Omental fat pad (tissue), 4 donors: ENCODE measurements around the gene STK40. TPM values are rescaled to one million over a fixed set of nuclear protein-coding genes. Genes with fewer than 3 reads are reported as not detected.

ENCODE experiments used
- ATAC-seq: fragments of 150-250 bp; one replicate; pipeline ENCODE4 v1.9.1; 2016; ENCODE audit warnings: mild to moderate bottlenecking, moderate library complexity; ENCODE audit not compliant: low FRiP score
- DNase-seq: peaks from one replicate; pipeline ENCODE4 v3.0.0-alpha.2; 2019; ENCODE audit warnings: low spot score
- total RNA-seq, 4 donors: library from RNA; depleted of rRNA; stranded (reverse); fragments of >200 nt; gene quantifications; one replicate each; pipeline ENCODE4 v1.1.0, GENCODE V29; 2016
- TF ChIP-seq, protein P1 (sequence below), 3 donors: fragments of 450-650 bp; IDR thresholded peaks; one replicate each; pipeline ENCODE4 v1.5.1; 2016 to 2017; ENCODE audit warnings: antibody characterized with exemption in 3 of 3, mild to moderate bottlenecking in 3 of 3, moderate library complexity in 2 of 3

Gene STK40, protein sequence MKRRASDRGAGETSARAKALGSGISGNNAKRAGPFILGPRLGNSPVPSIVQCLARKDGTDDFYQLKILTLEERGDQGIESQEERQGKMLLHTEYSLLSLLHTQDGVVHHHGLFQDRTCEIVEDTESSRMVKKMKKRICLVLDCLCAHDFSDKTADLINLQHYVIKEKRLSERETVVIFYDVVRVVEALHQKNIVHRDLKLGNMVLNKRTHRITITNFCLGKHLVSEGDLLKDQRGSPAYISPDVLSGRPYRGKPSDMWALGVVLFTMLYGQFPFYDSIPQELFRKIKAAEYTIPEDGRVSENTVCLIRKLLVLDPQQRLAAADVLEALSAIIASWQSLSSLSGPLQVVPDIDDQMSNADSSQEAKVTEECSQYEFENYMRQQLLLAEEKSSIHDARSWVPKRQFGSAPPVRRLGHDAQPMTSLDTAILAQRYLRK
- total RNA-seq = 10 to 100 TPM; 36.1 to 75.5 (median 47.3) TPM

- TF ChIP-seq, protein P1, sequence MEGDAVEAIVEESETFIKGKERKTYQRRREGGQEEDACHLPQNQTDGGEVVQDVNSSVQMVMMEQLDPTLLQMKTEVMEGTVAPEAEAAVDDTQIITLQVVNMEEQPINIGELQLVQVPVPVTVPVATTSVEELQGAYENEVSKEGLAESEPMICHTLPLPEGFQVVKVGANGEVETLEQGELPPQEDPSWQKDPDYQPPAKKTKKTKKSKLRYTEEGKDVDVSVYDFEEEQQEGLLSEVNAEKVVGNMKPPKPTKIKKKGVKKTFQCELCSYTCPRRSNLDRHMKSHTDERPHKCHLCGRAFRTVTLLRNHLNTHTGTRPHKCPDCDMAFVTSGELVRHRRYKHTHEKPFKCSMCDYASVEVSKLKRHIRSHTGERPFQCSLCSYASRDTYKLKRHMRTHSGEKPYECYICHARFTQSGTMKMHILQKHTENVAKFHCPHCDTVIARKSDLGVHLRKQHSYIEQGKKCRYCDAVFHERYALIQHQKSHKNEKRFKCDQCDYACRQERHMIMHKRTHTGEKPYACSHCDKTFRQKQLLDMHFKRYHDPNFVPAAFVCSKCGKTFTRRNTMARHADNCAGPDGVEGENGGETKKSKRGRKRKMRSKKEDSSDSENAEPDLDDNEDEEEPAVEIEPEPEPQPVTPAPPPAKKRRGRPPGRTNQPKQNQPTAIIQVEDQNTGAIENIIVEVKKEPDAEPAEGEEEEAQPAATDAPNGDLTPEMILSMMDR (IDR thresholded peaks at IDR 0.05) = no peak
- peak; percentile 84 for DNase-seq
- ATAC-seq = peak; percentile 81
Measured at GRCh38 chr1:36385410-36386264, at the start of gene STK40. Gene STK40 (minus strand): TSS chr1:36385924. CDS start chr1:36361332, 24,592 bp downstream.

GRCh38 chr1:36433102-36433501, 47.4 kb upstream of the STK40 start:
- ATAC-seq = no peak
- no peak for DNase-seq
- TF ChIP-seq, protein P1 (IDR thresholded peaks at IDR 0.05) = no peak

GRCh38 chr1:36432616-36433015, 46.9 kb upstream of the STK40 start:
- ATAC-seq (no peak), DNase-seq (no peak)
- TF ChIP-seq, protein P1 (IDR thresholded peaks at IDR 0.05) = no peak

- TF ChIP-seq, protein P1 (IDR thresholded peaks at IDR 0.05) = no peak
- DNase-seq (no peak), ATAC-seq (no peak)
Measured at GRCh38 chr1:36425791-36426190, 40.1 kb upstream of the STK40 start.

DNA sequence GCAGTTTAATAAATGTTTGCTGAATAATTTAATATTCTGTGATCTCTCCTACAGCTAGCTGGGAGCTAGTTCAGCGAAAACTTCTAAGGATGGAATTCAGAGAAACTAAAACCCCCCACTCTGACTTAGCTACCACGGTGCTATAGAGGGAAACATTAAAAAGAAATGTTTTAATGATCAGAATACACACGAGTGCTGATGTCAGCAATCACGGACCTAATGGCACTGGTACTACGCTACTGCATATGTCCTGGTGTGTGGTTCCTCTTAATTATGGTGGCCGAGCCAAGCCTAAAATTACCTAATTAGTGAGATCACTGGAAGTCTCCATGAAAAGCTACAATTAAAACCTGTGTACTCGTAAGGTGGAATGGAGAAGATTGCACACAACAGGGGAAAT, 35.9 kb upstream of the STK40 start:
- no peak for ATAC-seq
- TF ChIP-seq, protein P1 (IDR thresholded peaks at IDR 0.05) = no peak
- DNase-seq = no peak

GRCh38 chr1:36420836-36421317, 35.2 kb upstream of the STK40 start:
- DNase-seq (peak; percentile 85), ATAC-seq (peak; percentile 93)
- TF ChIP-seq, protein P1 (IDR thresholded peaks at IDR 0.05) = peak in 2 of 3 donors; percentile 55 to 73
